HL-60 (cell line): ENCODE data around the gene PCDH1.

Experiments
- DNase-seq, 2 experiments: peaks; one replicate each; pipeline ENCODE4 v3.0.0-alpha.2; 2010 to 2020; ENCODE audit warnings: low read depth in 1 of 2, low spot score in 1 of 2
- H3K27ac ChIP-seq: fragments of 250-450 bp; sonication (Bioruptor Pico); replicated peaks from 2 replicates; pipeline ENCODE4 v1.5.1; 2020; ENCODE audit warnings: mild to moderate bottlenecking, moderate library complexity
- H3K27me3 ChIP-seq: fragments of 250-450 bp; sonication (Bioruptor Pico); 2 replicates; pipeline ENCODE4 v1.5.1; 2021; ENCODE audit warnings: mild to moderate bottlenecking, moderate library complexity; ENCODE audit not compliant: insufficient read depth, poor library complexity, severe bottlenecking
- H3K4me3 ChIP-seq: replicated peaks from 2 replicates; pipeline ENCODE4 v1.5.1; 2011; ENCODE audit warnings: mild to moderate bottlenecking, control low read depth, low read length; ENCODE audit not compliant: insufficient read depth
- GABPA ChIP-seq: IDR thresholded peaks from 2 replicates; pipeline ENCODE4 v1.6.1; 2012; ENCODE audit warnings: low read depth
- POLR2AphosphoS5 ChIP-seq: IDR thresholded peaks from 2 replicates; pipeline ENCODE4 v1.6.1; 2012; ENCODE audit warnings: low read depth
- SPI1 ChIP-seq: IDR thresholded peaks from 2 replicates; pipeline ENCODE4 v1.6.1; 2012; ENCODE audit warnings: low read depth, mild to moderate bottlenecking, borderline replicate concordance
- TF ChIP-seq, protein P1 (sequence below): IDR thresholded peaks from one replicate; pipeline ENCODE4 v1.5.1; 2011; ENCODE audit warnings: low read length, control low read depth, inconsistent platforms; ENCODE audit not compliant: insufficient read depth
- TF ChIP-seq, protein P2 (sequence below): IDR thresholded peaks from 2 replicates; pipeline ENCODE4 v1.6.1; 2012; ENCODE audit warnings: low read depth; ENCODE audit not compliant: insufficient replicate concordance

PCDH1 gene

DNA sequence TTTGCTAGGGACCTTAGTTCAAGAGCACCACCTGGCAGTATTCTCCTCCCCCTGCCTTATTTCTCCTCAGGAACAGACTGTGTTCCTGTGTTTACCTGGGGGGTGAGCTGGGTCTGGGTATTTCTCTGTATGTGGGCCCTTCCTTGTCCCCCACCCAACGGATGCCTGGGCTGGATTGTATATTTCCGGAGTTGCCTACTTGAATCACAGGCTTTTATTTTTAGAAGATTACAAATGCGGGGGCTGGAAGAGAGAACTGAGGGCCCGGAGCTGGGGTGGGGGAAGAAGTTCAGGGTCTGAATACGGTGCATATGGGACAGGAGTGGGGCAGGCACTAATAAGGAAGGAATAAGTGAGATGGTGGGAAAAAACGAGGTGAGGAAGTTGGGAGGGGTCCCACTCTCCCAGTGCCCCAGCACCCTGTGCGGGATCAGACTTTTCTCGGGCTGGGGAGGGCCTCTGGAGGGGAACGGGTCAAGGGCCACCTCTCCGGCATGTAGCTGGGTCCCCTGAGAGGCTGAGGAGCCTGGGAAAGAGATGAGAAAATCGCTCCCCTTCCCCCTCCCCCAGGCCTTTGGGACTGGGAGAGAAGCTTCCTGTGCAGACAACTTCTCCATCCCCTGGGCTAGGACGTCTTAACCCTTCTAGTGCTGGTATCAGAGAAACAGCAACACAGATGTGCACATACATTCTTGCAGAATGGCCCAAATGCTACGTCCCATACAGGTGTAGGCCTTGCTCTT is 42.1 kb downstream of the PCDH1 start:
- H3K27ac ChIP-seq: no peak overlapping the region
- H3K4me3 ChIP-seq: no peak overlapping the region
- peaks cover 8% of the 10 kb centered on the region for H3K27me3 ChIP-seq
- no peak for DNase-seq
- TF ChIP-seq, protein P1, sequence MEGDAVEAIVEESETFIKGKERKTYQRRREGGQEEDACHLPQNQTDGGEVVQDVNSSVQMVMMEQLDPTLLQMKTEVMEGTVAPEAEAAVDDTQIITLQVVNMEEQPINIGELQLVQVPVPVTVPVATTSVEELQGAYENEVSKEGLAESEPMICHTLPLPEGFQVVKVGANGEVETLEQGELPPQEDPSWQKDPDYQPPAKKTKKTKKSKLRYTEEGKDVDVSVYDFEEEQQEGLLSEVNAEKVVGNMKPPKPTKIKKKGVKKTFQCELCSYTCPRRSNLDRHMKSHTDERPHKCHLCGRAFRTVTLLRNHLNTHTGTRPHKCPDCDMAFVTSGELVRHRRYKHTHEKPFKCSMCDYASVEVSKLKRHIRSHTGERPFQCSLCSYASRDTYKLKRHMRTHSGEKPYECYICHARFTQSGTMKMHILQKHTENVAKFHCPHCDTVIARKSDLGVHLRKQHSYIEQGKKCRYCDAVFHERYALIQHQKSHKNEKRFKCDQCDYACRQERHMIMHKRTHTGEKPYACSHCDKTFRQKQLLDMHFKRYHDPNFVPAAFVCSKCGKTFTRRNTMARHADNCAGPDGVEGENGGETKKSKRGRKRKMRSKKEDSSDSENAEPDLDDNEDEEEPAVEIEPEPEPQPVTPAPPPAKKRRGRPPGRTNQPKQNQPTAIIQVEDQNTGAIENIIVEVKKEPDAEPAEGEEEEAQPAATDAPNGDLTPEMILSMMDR: no peak
- TF ChIP-seq POLR2AphosphoS5: no peak
- TF ChIP-seq, protein P2, sequence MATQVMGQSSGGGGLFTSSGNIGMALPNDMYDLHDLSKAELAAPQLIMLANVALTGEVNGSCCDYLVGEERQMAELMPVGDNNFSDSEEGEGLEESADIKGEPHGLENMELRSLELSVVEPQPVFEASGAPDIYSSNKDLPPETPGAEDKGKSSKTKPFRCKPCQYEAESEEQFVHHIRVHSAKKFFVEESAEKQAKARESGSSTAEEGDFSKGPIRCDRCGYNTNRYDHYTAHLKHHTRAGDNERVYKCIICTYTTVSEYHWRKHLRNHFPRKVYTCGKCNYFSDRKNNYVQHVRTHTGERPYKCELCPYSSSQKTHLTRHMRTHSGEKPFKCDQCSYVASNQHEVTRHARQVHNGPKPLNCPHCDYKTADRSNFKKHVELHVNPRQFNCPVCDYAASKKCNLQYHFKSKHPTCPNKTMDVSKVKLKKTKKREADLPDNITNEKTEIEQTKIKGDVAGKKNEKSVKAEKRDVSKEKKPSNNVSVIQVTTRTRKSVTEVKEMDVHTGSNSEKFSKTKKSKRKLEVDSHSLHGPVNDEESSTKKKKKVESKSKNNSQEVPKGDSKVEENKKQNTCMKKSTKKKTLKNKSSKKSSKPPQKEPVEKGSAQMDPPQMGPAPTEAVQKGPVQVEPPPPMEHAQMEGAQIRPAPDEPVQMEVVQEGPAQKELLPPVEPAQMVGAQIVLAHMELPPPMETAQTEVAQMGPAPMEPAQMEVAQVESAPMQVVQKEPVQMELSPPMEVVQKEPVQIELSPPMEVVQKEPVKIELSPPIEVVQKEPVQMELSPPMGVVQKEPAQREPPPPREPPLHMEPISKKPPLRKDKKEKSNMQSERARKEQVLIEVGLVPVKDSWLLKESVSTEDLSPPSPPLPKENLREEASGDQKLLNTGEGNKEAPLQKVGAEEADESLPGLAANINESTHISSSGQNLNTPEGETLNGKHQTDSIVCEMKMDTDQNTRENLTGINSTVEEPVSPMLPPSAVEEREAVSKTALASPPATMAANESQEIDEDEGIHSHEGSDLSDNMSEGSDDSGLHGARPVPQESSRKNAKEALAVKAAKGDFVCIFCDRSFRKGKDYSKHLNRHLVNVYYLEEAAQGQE: no peak
- TF ChIP-seq SPI1: no peak
- no peak for TF ChIP-seq GABPA

DNA sequence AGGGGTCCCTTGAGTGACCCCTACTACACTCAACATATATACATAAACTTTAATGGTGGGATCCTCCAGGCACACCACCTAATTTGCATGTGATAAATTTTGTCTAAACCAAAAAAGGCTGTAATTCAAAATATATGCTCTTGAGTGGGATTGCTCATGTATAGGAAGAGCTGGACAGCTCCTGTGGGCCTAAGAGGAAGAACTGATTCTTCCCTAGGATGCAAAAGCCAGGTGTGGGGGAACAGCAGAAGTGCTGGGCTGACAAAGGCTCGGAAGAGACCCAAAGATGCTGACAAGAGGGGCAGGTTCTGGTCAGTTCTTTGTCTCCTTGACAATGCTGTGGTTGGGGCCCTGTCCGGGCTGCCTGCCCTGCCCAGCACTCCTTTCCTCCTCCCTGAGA is 43.9 kb downstream of the PCDH1 start:
- no peak for TF ChIP-seq POLR2AphosphoS5
- TF ChIP-seq, protein P2: peak; percentile 69
- no peak for TF ChIP-seq SPI1
- no peak for TF ChIP-seq GABPA
- TF ChIP-seq, protein P1: no peak
- peaks cover 4% of the 10 kb centered on the region for H3K27me3 ChIP-seq
- H3K4me3 ChIP-seq: no peak overlapping the region
- DNase-seq: no peak
- H3K27ac ChIP-seq: no peak overlapping the region

DNA sequence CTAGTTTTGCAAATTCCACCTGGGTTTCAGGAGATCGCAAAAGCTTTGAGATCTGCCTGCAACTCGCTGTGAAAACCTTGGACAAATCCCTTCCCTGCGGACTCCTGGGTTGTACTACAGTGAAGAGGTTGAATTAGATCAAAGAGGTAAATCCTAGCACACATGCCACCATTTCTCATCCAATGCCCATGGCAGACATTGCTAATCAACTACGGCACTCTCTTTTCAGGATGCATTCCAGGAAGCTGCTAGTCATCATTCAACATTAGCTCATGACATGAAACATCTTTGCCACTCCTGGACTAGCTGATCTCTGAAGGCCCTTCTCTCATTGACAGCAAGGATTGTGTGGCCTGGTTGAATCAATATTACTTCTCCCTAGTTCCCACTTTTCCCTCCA is 46.1 kb downstream of the PCDH1 start:
- no peak for DNase-seq
- TF ChIP-seq SPI1: no peak
- TF ChIP-seq, protein P1: no peak
- TF ChIP-seq POLR2AphosphoS5: no peak
- TF ChIP-seq GABPA: no peak
- TF ChIP-seq, protein P2: no peak
- no peak overlapping the region for H3K27ac ChIP-seq

More for the DNA sequence above, 46.1 kb downstream of the PCDH1 start:
- Histone ChIP-seq H3K27me3 (peaks cover 4% of the 10 kb centered on the region), H3K4me3 (no peak overlapping the region)
